GM19438 (cell line): ENCODE data around the gene GUCY2D.
"Not testable (repeated sequence)": the region's sequence is repeated elsewhere in the genome, so short reads cannot be mapped to it uniquely, and the experiment has no call there.

Experiments
- ATAC-seq: cut with Tn5 transposase; IDR thresholded peaks from one replicate; pipeline ENCODE4 v1.9.1; 2021; ENCODE audit warnings: low read depth; ENCODE audit not compliant: unreplicated experiment

The GUCY2D gene

GRCh38 chr17:8041249-8041928 lies 39.0 kb downstream of the GUCY2D start:
- no peak for ATAC-seq

GRCh38 chr17:8041979-8042378 lies 39.6 kb downstream of the GUCY2D start:
- ATAC-seq = no peak

- ATAC-seq = no peak
Observed at GRCh38 chr17:8044819-8045810, 42.7 kb downstream of the GUCY2D start.

- no peak for ATAC-seq
Observed at GRCh38 chr17:8046306-8046928, 44.0 kb downstream of the GUCY2D start.

- no peak for ATAC-seq
Observed at GRCh38 chr17:8046929-8047768, 44.7 kb downstream of the GUCY2D start.

GRCh38 chr17:8047769-8048110 lies 45.3 kb downstream of the GUCY2D start:
- no peak for ATAC-seq

- no peak for ATAC-seq
Observed at GRCh38 chr17:8048236-8048635, 45.8 kb downstream of the GUCY2D start.

- no peak for ATAC-seq
Observed at GRCh38 chr17:8048736-8049135, 46.3 kb downstream of the GUCY2D start.

GRCh38 chr17:8051831-8052230 lies 49.4 kb downstream of the GUCY2D start:
- ATAC-seq = no peak

- no peak for ATAC-seq
Observed at GRCh38 chr17:8052256-8053252, 50.1 kb downstream of the GUCY2D start.

- ATAC-seq = no peak
Observed at GRCh38 chr17:8053600-8053999, 51.2 kb downstream of the GUCY2D start.

GRCh38 chr17:8055851-8056231 lies 53.4 kb downstream of the GUCY2D start:
- no peak for ATAC-seq

GRCh38 chr17:8056232-8056975 lies 54.0 kb downstream of the GUCY2D start:
- ATAC-seq = peak; percentile 60

GRCh38 chr17:8056976-8057625 lies 54.7 kb downstream of the GUCY2D start:
- no peak for ATAC-seq

GRCh38 chr17:8057691-8058114 lies 55.3 kb downstream of the GUCY2D start:
- no peak for ATAC-seq

GRCh38 chr17:8059131-8059530 lies 56.7 kb downstream of the GUCY2D start:
- no peak for ATAC-seq

GRCh38 chr17:8060274-8060673 lies 57.9 kb downstream of the GUCY2D start:
- no peak for ATAC-seq

- ATAC-seq = not testable (repeated sequence)
Observed at GRCh38 chr17:8061851-8062250, 59.4 kb downstream of the GUCY2D start.
